Left ventricle myocardium inferior (tissue), 1 donor: ENCODE measurements around the gene RCE1. TPM values are rescaled to one million over a fixed set of nuclear protein-coding genes. Genes with fewer than 3 reads are reported as not detected.

ENCODE experiments used
- DNase-seq: peaks from one replicate; pipeline ENCODE4 v3.0.0-alpha.2; 2020
- H3K27ac ChIP-seq: fragments of 200-600 bp; replicated peaks from 2 replicates; pipeline ENCODE4 v1.8.0; 2021
- H3K27me3 ChIP-seq: fragments of 200-600 bp; 2 replicates; pipeline ENCODE4 v1.8.0; 2021; ENCODE audit warnings: low read depth
- H3K36me3 ChIP-seq: fragments of 200-600 bp; 2 replicates; pipeline ENCODE4 v1.8.0; 2021
- H3K4me1 ChIP-seq: fragments of 200-600 bp; 2 replicates; pipeline ENCODE4 v1.8.0; 2021
- H3K4me3 ChIP-seq: fragments of 200-600 bp; 2 replicates; pipeline ENCODE4 v1.8.0; 2021; ENCODE audit warnings: mild to moderate bottlenecking, moderate library complexity
- H3K9me3 ChIP-seq: fragments of 200-600 bp; replicated peaks from 2 replicates; pipeline ENCODE4 v1.8.0; 2021
- CTCF ChIP-seq: fragments of 200-600 bp; IDR thresholded peaks from 2 replicates; pipeline ENCODE4 v1.8.0; 2021; ENCODE audit warnings: antibody characterized with exemption, mild to moderate bottlenecking, borderline replicate concordance
- intact Hi-C: fragments of 100-400 bp; cut with micrococcal nuclease; formaldehyde crosslinking; loops from one replicate; pipeline ENCODE4 v1.11.0; 2022
- total RNA-seq: library from RNA; stranded (reverse); fragmentation: NEBNext Ultra II Directional; extraction: Animal tissue kit (Norgen Biotek cat#: 25700); gene quantifications from one replicate; pipeline ENCODE4 v1.2.1, GENCODE V29; 2021
- donor health status: DM: no; HTN: yes; CAD: no; lungs with severe emphysema.

The RCE1 gene
- total RNA-seq, 1 donor from 2014 or later: 5.1 TPM

- peaks cover 3% of the 10 kb centered on the region for H3K36me3 ChIP-seq
- no peak for TF ChIP-seq CTCF
- intact Hi-C loops: no loop called here
- no peak overlapping the region for H3K4me3 ChIP-seq
- peaks cover 15% of the 10 kb centered on the region for H3K4me1 ChIP-seq
- H3K9me3 ChIP-seq: no peaks in the 10 kb centered on the region
- DNase-seq: no peak
- H3K27me3 ChIP-seq: no peaks in the 10 kb centered on the region
- H3K27ac ChIP-seq: no peak overlapping the region
Measured at GRCh38 chr11:66858939-66859685, 15.9 kb downstream of the RCE1 start.

- intact Hi-C loops: no loop called here
- H3K4me1 ChIP-seq: peaks cover 15% of the 10 kb centered on the region
Measured at GRCh38 chr11:66859686-66860448, 16.6 kb downstream of the RCE1 start.

GRCh38 chr11:66860449-66860831, 17.2 kb downstream of the RCE1 start:
- Histone ChIP-seq H3K36me3 (peaks cover 3% of the 10 kb centered on the region), H3K4me1 (peaks cover 11% of the 10 kb centered on the region), H3K9me3 (no peaks in the 10 kb centered on the region), H3K27ac (no peak overlapping the region), H3K27me3 (no peaks in the 10 kb centered on the region), H3K4me3 (no peak overlapping the region)
- intact Hi-C loops: no loop called here
- DNase-seq: no peak
- no peak for TF ChIP-seq CTCF

More at GRCh38 chr11:66859686-66860448, 16.6 kb downstream of the RCE1 start:
- Histone ChIP-seq H3K27ac (no peak overlapping the region), H3K36me3 (peaks cover 3% of the 10 kb centered on the region), H3K27me3 (no peaks in the 10 kb centered on the region), H3K9me3 (no peaks in the 10 kb centered on the region), H3K4me3 (no peak overlapping the region)
- no peak for DNase-seq
- TF ChIP-seq CTCF: no peak

GRCh38 chr11:66861038-66861773, 18.0 kb downstream of the RCE1 start:
- no peak overlapping the region for H3K27ac ChIP-seq
- TF ChIP-seq CTCF: no peak
- no peak overlapping the region for H3K4me3 ChIP-seq
- no peaks in the 10 kb centered on the region for H3K9me3 ChIP-seq
- intact Hi-C loops: no loop called here
- no peak for DNase-seq
- H3K27me3 ChIP-seq: no peaks in the 10 kb centered on the region
- H3K4me1 ChIP-seq: peaks cover 5% of the 10 kb centered on the region
- H3K36me3 ChIP-seq: peaks cover 3% of the 10 kb centered on the region

- DNase-seq: no peak
- no peak for TF ChIP-seq CTCF
- Histone ChIP-seq H3K4me1 (peaks cover 5% of the 10 kb centered on the region), H3K9me3 (no peaks in the 10 kb centered on the region), H3K4me3 (no peak overlapping the region), H3K36me3 (peaks cover 3% of the 10 kb centered on the region), H3K27me3 (no peaks in the 10 kb centered on the region), H3K27ac (no peak overlapping the region)
- intact Hi-C loops: no loop called here
Measured at GRCh38 chr11:66861774-66862558, 18.7 kb downstream of the RCE1 start.
